22Rv1 (cell line): Measurements from ENCODE around the gene SSH2.
A peak's percentile ranks its signal among the peaks of the same experiment; 100 is the strongest.

Experiments used
- H3K27ac ChIP-seq: fragments of 450-650 bp; 2 replicates; pipeline ENCODE4 v1.5.1; 2017
- CTCF ChIP-seq: fragments of 450-650 bp; IDR thresholded peaks from 2 replicates; pipeline ENCODE4 v1.5.1; 2017; ENCODE audit warnings: mild to moderate bottlenecking
- ZFX ChIP-seq: fragments of 450-650 bp; IDR thresholded peaks from 2 replicates; pipeline ENCODE4 v1.6.1; 2017; ENCODE audit warnings: antibody characterized with exemption, borderline replicate concordance

The SSH2 gene

GRCh38 chr17:29617125-29617480, 312.9 kb downstream of the SSH2 start:
- peak overlapping the region; percentile 70 for H3K27ac ChIP-seq
- TF ChIP-seq CTCF (peak; percentile 87), ZFX (no peak)

- no peak for TF ChIP-seq CTCF
Observed at GRCh38 chr17:29616300-29617048, 313.6 kb downstream of the SSH2 start.

GRCh38 chr17:29615492-29616299, 314.3 kb downstream of the SSH2 start:
- peak overlapping the region; percentile 70 for H3K27ac ChIP-seq
- no peak for TF ChIP-seq ZFX
- TF ChIP-seq CTCF, result no peak

More at GRCh38 chr17:29616300-29617048, 313.6 kb downstream of the SSH2 start:
- peak overlapping the region; percentile 70 for H3K27ac ChIP-seq

- H3K27ac ChIP-seq, result no peak overlapping the region
- TF ChIP-seq ZFX, result no peak
- TF ChIP-seq CTCF, result no peak
Observed at GRCh38 chr17:29615048-29615385, 315.0 kb downstream of the SSH2 start.

- no peak overlapping the region for H3K27ac ChIP-seq
- TF ChIP-seq ZFX, result no peak
- TF ChIP-seq CTCF, result no peak
Observed at GRCh38 chr17:29614349-29615047, 315.5 kb downstream of the SSH2 start.

- H3K27ac ChIP-seq, result 0 out of 2 replicates have a peak overlapping the region, but pooled peaks have one; percentile 20
- TF ChIP-seq CTCF (no peak), ZFX (no peak)
Observed at GRCh38 chr17:29613856-29614255, 316.2 kb downstream of the SSH2 start.

- H3K27ac ChIP-seq, result 0 out of 2 replicates have a peak overlapping the region, but pooled peaks have one; percentile 20
- TF ChIP-seq CTCF (peak; percentile 80), ZFX (no peak)
Observed at GRCh38 chr17:29613352-29613837, 316.6 kb downstream of the SSH2 start.
